ENCODE measurements around the gene ZNF385A. TPM values are rescaled to one million over a fixed set of nuclear protein-coding genes. Genes with fewer than 3 reads are reported as not detected.

Gene ZNF385A
- total RNA-seq, 4 donors from 2014 or later: 0.26 to 16.9 (median 3.2) TPM

GRCh38 chr12:54340846-54341245 is 43.7 kb downstream of the ZNF385A start:
- Histone ChIP-seq H3K4me1 (peaks cover 10% of the 10 kb centered on the region in 2 donors), H3K36me3 (no peaks in the 10 kb centered on the region), H3K27me3 (no peaks in the 10 kb centered on the region), H3K9me3 (no peaks in the 10 kb centered on the region), H3K27ac (peak overlapping the region; percentile 52 to 79), H3K4me3 (no peak overlapping the region)
- TF ChIP-seq CTCF (IDR thresholded peaks at IDR 0.05): no peak
- no peak for TF ChIP-seq POLR2A (IDR thresholded peaks at IDR 0.05)
- no peak for DNase-seq
- intact Hi-C loops (cut with DNase I; ENCODE audit: low total_unique reads): no loop called here

GRCh38 chr12:54338698-54339296 is 45.7 kb downstream of the ZNF385A start:
- Histone ChIP-seq H3K27me3 (no peaks in the 10 kb centered on the region), H3K4me1 (peaks cover 10 to 13% of the 10 kb centered on the region in 2 donors), H3K36me3 (no peaks in the 10 kb centered on the region), H3K4me3 (no peak overlapping the region), H3K9me3 (no peaks in the 10 kb centered on the region), H3K27ac (peak overlapping the region; percentile 59 to 79)
- TF ChIP-seq POLR2A (IDR thresholded peaks at IDR 0.05) (no peak), CTCF (IDR thresholded peaks at IDR 0.05) (no peak)
- intact Hi-C loops (cut with DNase I; ENCODE audit: low total_unique reads): no loop called here
- DNase-seq: peak in 1 of 2 donors; percentile 65

- Histone ChIP-seq H3K27ac (peak overlapping the region; percentile 59 to 79), H3K36me3 (no peaks in the 10 kb centered on the region), H3K4me3 (no peak overlapping the region), H3K4me1 (peaks cover 10 to 13% of the 10 kb centered on the region in 2 donors), H3K27me3 (no peaks in the 10 kb centered on the region), H3K9me3 (no peaks in the 10 kb centered on the region)
- intact Hi-C loops (cut with DNase I; ENCODE audit: low total_unique reads): no loop called here
- no peak for DNase-seq
- no peak for TF ChIP-seq CTCF (IDR thresholded peaks at IDR 0.05)
- no peak for TF ChIP-seq POLR2A (IDR thresholded peaks at IDR 0.05)
Observed at GRCh38 chr12:54337854-54338650, 46.5 kb downstream of the ZNF385A start.

- Histone ChIP-seq H3K9me3 (no peaks in the 10 kb centered on the region), H3K27ac (peak overlapping the region; percentile 59 to 79), H3K4me1 (peaks cover 10 to 13% of the 10 kb centered on the region in 2 donors), H3K4me3 (no peak overlapping the region), H3K36me3 (no peaks in the 10 kb centered on the region), H3K27me3 (no peaks in the 10 kb centered on the region)
- TF ChIP-seq POLR2A (IDR thresholded peaks at IDR 0.05): no peak
- TF ChIP-seq CTCF (IDR thresholded peaks at IDR 0.05): peak; percentile 12 to 47 (median 38)
- intact Hi-C loops (cut with DNase I; ENCODE audit: low total_unique reads): no loop called here
- DNase-seq: no peak
Observed at GRCh38 chr12:54337280-54337842, 47.2 kb downstream of the ZNF385A start.
